Midbrain (tissue), 1 donor: ENCODE data around the gene APBA3.

Experiments used
- DNase-seq: peaks from one replicate; lab custom pipeline; 2025; lab: John Stamatoyannopoulos, UW

Gene APBA3

DNA sequence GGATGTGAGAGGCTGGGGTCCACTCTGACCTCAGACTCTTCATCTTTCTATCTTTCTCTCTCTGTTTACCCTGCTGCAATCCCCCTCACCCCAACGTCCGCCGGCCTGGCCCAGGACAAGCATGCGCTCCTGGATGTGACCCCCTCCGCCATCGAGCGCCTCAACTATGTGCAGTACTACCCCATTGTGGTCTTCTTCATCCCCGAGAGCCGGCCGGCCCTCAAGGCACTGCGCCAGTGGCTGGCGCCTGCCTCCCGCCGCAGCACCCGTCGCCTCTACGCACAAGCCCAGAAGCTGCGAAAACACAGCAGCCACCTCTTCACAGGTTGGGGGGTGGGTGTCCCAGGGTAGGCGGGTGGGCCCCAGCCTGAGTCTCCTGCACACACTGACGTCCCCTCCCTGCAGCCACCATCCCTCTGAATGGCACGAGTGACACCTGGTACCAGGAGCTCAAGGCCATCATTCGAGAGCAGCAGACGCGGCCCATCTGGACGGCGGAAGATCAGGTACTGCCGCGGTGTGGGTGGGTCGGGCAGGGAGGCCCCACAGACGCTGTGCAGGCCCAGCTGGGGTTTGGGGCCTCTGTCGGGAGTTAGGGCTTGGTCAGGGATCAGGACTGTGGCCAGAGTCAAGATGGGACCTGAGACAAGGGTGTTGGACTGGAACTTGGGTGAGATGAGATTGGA, 15.0 kb downstream of the APBA3 start:
- DNase-seq, result no peak

DNA sequence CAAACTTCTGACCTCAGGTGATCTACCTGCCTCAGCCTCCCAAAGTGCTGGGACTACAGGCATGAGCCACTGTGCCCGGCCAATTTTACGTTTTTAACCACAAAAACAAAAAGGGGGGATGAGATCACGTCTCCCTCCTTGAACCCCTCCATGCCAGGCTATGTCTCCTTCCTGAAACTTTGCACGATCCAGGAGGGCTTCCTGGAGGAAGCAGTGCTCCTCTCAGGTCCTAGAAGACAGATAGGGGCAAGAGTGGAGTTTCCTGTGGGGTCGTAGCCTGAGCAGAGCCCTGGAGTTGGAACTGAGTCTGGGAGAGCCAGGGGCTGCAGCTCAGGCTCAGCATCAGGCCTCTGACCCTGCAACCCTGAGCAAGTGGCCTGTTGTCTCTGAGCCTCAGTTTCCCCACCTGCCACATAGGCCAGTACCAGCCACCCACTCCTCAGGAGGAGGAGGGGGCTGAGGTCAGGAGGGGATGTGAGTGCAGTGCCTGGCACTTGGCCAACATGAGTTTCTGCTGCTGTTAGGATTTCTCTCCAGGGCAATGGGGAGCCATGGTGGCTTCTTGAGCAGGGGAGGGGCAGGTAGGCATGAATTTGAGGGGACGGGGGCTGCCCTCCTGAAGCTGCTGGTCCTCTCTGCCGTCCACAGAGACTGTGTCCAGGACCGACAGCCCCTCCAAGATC, 16.0 kb downstream of the APBA3 start:
- DNase-seq, result no peak

DNA sequence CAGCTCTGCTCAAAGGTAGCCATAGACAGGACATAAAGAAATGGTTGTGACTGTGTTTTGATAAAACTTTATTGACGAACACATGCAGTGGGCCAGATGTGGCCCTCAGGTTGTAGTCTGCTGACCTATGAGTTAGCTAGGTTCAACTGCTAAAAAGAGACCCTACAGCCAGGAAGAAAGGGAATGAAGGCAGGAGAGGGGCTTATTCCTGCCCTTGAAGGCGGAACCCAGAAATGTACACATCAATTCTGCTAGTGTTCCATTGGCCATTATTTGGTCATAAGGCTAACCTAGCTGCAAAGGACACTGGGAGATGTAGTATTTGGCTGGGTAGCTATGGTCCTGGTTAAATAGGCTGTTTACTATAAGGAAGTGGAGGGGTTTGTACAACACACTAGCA, 18.0 kb downstream of the APBA3 start:
- no peak for DNase-seq

DNA sequence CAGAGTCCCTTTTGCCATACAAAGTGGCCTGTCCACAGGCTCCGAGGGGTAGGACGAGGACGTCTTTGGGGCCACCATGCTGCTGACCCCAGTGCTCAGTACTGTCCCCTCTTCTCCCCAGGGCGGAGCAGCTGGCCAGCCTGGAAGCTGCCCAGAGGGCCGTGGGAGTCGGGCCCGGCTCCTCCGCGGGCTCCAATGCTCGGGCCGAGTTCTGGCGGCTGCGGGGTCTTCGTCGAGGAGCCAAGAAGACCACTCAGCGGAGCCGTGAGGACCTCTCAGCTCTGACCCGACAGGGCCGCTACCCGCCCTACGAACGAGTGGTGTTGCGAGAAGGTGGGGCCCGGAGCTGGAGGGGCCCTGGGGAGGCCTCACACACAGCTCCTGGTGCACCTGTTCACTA, 21.1 kb downstream of the APBA3 start:
- DNase-seq, result no peak

DNA sequence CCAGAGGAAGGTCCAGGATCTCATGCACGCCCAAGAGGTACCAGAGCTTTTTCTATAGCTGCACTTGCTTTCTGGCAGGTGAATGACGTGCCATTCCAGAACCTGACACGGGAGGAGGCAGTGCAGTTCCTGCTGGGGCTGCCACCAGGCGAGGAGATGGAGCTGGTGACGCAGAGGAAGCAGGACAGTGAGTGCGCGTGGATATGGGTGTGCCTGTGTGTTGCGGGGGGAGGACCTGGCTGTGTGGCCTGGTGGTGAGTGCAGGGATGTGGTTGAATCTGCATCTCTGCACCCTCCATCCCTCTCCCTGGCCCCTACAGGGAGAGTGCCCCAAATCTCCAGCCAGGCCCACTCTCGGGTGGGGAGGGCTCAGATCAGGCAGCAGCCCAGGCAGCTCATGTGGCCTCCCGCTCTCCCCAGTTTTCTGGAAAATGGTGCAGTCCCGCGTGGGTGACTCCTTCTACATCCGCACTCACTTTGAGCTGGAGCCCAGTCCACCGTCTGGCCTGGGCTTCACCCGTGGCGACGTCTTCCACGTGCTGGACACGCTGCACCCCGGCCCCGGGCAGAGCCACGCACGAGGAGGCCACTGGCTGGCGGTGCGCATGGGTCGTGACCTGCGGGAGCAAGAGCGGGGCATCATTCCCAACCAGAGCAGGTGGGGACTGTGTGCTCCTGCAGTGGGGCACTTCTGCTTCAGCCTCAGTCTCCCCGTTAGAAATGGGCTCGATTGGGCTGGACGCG, 22.8 kb downstream of the APBA3 start:
- no peak for DNase-seq

DNA sequence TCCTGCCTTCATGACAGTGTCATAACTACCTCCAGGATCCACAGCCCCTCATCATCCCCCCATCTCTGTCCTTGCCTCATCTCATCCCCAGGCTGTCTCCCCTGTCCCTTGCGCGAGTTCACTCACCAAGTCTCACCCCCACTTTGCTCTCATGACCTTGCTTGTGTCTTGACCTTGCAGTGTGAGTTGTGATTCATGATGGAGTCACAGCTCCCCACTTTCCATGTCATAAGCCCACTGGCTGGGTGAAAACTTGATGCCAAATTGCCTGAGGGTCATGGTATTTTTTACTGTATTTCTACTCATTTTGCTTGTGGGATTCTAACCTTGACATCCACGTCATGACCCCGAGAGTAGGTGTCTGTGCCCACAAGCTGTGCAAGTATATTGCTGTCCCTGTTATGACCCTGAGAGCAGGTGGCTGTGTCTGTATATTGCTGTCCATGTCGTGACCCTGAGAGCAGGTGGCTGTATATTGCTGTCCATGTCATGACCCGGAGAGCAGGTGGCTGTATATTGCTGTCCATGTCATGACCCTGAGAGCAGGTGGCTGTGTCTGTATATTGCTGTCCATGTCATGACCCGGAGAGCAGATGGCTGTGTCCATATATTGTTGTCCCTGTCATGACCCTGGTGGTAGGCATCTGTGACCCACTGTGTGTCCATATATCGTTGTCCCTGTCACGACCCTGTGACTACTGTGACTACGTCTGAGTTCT, 23.8 kb downstream of the APBA3 start:
- no peak for DNase-seq

DNA sequence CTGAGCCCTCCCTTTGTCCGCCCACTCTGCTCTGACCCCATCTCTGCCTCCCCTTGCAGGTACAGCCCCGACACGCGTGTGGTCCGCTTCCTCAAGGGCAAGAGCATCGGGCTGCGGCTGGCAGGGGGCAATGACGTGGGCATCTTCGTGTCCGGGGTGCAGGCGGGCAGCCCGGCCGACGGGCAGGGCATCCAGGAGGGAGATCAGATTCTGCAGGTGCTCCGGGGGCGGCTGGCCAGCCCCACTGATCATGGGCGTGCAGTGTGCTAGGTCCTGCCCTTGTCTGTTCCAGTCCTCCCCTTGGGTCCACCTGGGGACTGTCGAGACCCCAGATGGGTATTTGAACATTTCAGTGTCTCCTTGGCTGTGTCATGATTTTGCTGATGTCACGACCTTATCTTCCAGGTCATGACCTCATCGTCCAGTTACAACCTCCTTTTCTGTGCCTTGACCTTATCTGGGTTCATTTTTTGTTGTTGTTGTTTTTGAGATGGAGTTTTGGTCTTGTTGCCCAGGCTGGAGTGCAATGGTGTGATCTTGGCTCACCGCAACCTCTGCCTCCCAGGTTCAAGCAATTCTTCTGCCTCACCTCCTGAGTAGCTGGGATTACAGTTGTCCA, 25.3 kb downstream of the APBA3 start:
- no peak for DNase-seq

DNA sequence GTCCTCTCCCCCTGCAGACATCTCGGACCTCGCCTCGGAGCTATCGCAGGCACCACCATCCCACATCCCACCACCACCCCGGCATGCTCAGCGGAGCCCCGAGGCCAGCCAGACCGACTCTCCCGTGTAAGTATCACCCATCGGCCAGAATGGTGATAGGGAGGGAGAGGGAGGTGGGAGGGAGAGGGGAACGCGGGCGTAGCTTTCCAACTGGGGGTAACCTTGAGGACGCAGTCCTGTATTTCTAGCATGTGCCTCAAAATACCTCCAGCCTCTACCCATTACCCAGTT, 27.2 kb downstream of the APBA3 start:
- DNase-seq, result no peak

DNA sequence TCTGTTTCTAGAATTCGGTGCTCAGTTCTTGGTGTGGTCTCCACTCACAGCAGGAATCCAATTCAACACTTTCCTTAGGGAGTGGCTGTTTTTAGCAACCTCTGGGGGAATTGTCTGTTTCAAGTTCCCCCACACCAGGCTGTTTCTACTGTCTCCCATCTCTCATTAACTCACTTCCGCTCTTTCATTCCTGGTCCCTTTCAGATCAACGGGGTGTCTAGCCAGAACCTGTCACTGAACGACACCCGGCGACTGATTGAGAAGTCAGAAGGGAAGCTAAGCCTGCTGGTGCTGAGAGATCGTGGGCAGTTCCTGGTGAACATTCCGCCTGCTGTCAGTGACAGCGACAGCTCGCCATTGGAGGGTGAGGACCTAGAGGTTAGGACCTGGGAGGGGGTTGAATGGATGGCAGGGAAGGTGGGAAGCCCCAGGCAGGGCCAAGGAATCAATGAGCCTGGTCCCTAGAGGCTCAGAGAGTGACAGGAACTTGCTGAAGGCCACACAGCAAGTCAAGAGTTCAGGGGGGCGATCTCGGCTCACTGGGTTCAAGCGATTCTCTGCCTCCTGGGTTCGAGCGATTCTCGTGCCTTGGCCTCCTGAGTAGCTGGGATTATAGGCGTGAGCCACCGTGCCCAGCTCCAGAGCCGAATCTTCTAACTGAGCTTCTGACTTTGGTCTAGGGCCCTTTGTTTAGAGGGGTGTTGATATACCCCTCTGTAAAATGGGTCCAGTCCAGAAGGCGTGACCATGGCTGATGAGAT, 27.8 kb downstream of the APBA3 start:
- DNase-seq, result no peak

DNA sequence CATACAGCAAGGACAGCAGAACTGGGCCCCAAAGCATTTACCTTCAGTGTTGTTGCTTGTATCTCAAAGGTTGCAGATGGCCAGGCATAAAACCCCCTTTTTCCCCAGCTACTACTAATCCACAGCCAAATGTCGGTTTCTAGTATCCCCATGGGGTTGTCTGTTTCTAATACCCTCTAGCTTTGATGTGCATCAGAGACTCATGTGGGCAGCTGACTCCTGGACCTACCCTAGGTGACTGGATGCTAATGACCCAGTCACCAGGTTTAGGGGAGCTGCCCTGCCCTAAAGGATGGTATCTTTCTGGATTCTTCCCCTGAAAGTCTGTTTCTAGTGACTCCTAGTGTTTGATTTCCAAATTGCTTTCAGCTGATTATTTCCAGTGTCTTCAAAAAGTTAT, 29.4 kb downstream of the APBA3 start:
- DNase-seq, result no peak

DNA sequence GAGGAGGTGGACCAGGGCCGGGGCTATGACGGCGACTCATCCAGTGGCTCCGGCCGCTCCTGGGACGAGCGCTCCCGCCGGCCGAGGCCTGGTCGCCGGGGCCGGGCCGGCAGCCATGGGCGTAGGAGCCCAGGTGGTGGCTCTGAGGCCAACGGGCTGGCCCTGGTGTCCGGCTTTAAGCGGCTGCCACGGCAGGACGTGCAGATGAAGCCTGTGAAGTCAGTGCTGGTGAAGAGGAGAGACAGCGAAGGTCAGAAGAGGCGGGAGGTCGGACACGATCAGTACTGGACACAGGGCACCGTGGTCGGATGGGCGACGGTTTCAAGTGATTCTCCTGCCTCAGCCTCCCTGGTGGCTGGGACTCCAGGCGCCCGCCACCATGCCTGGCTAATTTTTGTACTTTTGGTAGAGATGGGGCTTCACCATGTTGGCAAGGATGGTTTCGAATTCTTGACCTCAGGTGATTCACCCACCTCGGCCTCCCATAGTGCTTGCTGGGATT, 31.0 kb downstream of the APBA3 start:
- no peak for DNase-seq

DNA sequence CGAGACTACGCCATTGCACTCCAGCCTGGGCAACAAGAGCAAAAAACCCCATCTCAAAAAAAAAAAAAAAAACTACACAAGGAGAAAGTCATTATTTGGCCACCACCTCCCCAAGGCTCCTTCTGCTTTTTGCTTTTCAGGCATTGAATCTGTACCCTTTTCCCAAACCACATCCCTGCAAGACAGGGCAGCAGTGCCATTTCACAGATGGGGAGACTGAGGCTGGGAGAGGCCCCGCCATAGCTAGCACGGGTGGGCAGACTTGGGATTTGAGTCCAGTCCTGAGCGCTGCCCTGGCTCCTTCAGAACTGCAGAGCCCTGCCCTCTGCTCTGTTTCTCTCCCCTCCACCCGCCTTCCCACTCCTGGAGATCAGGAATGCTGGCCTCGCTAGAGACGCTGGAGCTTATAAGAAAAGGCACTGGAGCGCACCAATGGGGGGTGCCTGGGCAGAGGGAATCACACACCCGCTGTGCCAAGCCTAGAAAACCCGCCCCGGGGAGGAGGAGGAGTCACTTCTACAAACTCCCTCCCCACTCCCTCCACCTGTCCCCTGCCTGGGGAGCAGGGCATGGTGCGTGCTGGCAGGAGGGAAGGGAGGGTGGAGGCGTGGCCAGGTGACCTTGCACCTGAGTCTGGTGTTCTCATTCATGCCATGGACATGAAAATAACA, 35.7 kb downstream of the APBA3 start:
- DNase-seq, result no peak

DNA sequence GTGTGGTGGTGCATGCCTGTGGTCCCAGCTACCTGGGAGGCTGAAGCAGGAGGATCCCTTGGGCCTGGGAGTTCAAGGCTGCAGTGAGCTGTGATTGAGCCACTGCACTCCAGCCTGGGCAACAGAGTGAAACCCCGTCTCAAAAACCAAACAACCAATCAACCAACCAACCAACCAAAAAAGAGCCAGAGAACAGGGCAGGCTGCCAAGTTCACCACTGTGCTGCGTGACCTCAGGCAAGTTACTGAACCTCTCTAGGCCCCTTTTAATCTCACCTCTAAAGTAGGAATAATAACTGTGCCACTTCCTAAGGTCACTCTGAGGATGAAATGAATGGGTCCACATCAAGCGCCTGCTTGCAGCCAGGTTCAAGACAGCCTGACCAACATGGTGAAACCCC, 36.4 kb downstream of the APBA3 start:
- DNase-seq, result no peak

DNA sequence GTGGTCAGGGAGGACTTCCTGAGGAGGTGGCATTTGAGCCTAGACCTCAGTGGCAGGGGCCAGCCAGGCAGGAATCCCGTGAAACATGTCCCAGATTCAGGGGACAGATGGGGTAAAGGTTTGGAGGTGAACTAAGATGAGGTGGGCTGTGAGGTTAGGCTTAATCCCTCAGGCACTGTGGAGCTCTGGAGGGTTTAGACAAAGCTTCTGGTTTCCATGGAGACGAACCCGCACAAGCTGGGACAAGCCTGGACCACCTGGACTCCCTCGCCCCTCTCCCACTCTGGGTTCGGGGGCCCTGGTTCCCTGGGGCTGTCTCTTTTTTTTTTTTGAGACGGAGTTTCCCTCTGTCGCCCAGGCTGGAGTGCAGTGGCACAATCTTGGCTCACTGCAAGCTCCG, 37.6 kb downstream of the APBA3 start:
- DNase-seq, result no peak

DNA sequence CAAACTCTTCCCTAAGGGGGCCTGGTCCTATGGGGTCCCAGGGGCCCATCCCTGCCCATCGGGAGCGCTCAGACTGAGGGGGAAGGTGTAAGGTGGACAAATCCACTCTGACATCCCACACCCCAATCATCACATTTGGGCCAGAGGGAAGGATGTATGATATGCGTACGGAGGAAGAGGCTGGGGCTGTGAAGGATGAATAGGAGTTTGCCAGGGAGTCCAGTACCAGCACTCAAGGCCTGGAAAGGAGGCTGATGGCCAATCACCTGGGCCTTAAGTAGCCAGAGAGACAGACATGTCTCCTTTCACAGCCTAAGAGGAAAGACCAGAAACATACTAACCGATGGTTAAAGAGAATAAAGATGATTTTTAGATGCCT, 38.4 kb downstream of the APBA3 start:
- DNase-seq, result no peak

DNA sequence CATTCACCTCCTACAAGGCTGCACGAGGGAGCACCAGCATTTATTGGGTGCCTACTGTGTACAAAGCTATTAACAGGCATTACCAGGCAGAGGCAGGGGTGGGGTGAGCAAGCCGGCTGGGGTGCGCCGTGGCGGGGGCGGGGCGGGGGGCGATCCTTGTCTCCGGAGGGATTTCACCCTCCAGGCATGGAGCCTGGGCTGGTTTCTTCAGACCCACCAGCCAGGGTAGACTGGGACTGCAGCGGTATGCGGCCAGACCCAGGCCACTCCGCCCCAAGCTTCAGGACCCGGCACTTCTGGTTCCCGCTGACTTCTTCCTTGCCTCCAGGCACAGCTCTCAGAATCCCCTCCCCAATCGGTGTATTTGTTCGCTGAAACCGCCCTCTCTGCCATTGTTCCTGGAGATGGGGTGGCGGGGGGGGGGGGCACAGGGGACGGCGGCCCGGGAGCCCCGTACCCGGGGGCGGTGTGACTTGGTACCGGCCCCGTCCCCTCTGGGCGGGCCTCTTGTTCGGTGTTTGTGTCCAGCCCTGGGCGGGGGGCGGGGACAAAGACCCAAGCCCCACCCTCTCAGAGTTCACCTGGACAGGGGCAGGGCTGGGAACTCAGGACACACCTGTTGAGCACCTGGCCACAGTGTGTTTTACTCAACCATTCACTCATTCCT, 38.9 kb downstream of the APBA3 start:
- no peak for DNase-seq

DNA sequence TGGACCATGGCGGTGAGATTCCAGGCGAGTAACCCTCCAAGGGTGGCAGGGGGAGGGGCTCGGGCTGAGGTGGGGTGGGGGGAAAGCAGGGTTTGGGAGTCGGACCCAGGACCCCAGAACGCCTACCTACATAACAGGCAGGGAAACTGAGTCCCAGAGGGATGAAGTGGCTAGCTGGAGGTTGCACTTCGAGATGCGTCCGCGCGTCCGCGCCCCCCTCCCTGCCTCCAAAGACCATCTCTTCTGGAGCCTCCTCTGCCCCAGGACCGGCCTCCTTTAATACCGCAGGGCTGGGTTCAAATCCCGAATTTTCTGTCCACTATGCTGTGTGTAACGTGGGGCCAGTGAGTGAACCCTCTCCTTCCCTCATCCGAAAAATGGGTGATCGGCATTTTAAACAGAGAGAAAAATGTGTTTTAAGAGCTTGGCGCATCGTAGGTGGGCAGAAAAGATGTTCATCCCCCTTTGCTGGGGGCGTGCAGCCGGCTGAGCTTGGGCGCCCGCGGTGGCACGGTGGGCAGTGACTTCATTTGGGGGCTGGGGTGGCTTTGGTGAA, 39.5 kb downstream of the APBA3 start:
- no peak for DNase-seq

DNA sequence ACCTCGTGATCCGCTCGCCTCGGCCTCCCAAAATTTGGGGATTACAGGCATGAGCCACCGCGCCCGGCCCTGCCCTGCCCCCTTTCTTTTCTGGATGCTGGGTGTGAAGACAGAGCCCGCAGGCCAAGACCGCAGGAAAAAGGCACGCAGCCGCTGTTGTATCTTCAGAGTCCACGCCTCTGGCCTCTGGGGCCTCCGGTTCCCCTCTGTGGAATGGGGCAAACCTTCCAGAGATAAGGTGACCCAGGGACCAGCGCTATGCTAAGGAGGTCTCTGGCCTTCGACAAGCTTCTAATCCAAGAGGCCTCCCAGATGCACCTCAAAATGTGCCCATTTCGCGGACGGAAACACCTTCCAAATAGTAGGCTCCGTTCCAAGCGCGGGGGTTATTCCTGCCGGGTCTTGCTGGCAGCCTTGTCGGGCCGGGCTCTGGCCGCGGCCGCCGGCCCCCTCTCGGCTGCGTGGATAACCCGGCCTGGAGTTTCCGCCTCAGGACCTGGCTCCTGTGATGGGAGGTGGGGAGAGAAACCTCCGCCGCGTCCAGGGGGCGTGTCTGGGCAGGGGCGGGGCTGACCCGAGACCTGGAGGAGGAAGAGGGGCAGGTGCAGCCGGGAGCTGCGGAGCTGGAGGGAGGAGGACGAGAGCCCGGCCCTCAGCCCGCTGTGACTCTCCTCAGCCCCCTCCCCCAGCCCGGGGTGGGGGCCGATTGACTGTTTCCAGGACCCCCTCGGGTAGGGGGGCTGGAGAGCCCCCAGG, 40.2 kb downstream of the APBA3 start:
- peak; percentile 33 for DNase-seq

DNA sequence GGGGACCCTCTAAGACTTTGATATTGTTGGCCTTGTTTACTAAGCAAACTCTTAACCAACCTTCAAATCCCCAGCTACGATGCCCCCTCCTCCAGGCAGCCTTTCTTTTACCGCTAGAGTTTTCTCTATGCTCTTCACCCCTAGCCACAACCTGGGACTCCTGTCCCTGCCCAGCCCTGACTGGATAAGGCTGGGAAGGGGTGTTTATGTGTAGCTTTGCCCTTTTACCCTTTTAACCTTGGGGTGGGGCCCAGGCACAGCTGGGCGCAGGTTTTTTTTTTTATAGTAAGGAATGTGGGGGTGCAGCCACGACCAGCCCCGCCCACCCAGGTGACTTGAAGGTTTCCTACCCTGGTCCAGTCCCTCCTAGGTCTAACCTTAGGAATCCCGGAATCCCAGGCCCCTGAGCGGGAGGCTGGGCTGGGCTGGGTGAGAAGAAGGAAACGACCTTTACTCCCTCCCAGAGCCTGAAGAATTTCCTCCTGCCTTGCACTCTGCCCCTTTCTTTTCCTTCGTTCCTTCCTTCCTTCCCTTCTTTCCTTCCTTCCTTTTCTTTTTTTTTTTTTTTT, 41.1 kb downstream of the APBA3 start:
- no peak for DNase-seq
